Activated CD4-positive, alpha-beta T cell treated with anti-CD3 and anti-CD28 coated beads, Interleukin-2, amount 50 U/mL, for 4 hours (primary cell): Measurements from ENCODE around the gene HECW1.

Source experiments
- DNase-seq, 2 experiments: peaks; one replicate each; pipeline ENCODE4 v3.0.0-alpha.2; 2020

HECW1 gene

GRCh38 chr7:43511769-43512515 lies 399.5 kb downstream of the HECW1 start:
- DNase-seq: no peak

GRCh38 chr7:43513251-43513650 lies 400.8 kb downstream of the HECW1 start:
- DNase-seq: no peak

- DNase-seq: no peak
Observed at GRCh38 chr7:43516581-43517342, 404.3 kb downstream of the HECW1 start.

- no peak for DNase-seq
Observed at GRCh38 chr7:43517464-43517863, 405.0 kb downstream of the HECW1 start.

- no peak for DNase-seq
Observed at GRCh38 chr7:43520201-43520600, 407.8 kb downstream of the HECW1 start.

- no peak for DNase-seq
Observed at GRCh38 chr7:43522406-43523156, 410.1 kb downstream of the HECW1 start.

- no peak for DNase-seq
Observed at GRCh38 chr7:43528576-43529354, 416.3 kb downstream of the HECW1 start.

- DNase-seq: no peak
Observed at GRCh38 chr7:43530553-43531410, 418.3 kb downstream of the HECW1 start.

- no peak for DNase-seq
Observed at GRCh38 chr7:43531700-43532099, 419.3 kb downstream of the HECW1 start.

- DNase-seq: no peak
Observed at GRCh38 chr7:43533801-43534479, 421.5 kb downstream of the HECW1 start.

- no peak for DNase-seq
Observed at GRCh38 chr7:43535031-43535451, 422.6 kb downstream of the HECW1 start.

- no peak for DNase-seq
Observed at GRCh38 chr7:43535810-43536585, 423.6 kb downstream of the HECW1 start.

- no peak for DNase-seq
Observed at GRCh38 chr7:43536773-43537172, 424.3 kb downstream of the HECW1 start.

- DNase-seq: no peak
Observed at GRCh38 chr7:43537765-43538403, 425.4 kb downstream of the HECW1 start.

GRCh38 chr7:43538404-43538771 lies 425.9 kb downstream of the HECW1 start:
- DNase-seq: no peak

GRCh38 chr7:43540471-43540870 lies 428.0 kb downstream of the HECW1 start:
- DNase-seq: no peak

- DNase-seq: no peak
Observed at GRCh38 chr7:43542716-43543115, 430.3 kb downstream of the HECW1 start.

- DNase-seq: no peak
Observed at GRCh38 chr7:43546231-43546630, 433.8 kb downstream of the HECW1 start.

- DNase-seq: no peak
Observed at GRCh38 chr7:43550427-43550826, 438.0 kb downstream of the HECW1 start.

GRCh38 chr7:43552122-43552521 lies 439.7 kb downstream of the HECW1 start:
- DNase-seq: no peak
